AML-193 (cell line): ENCODE data around the gene CCDC179.

Experiments
- DNase-seq, 2 experiments: peaks; one replicate each; lab custom pipeline; 2025; lab: John Stamatoyannopoulos, UW

CCDC179 gene

DNA sequence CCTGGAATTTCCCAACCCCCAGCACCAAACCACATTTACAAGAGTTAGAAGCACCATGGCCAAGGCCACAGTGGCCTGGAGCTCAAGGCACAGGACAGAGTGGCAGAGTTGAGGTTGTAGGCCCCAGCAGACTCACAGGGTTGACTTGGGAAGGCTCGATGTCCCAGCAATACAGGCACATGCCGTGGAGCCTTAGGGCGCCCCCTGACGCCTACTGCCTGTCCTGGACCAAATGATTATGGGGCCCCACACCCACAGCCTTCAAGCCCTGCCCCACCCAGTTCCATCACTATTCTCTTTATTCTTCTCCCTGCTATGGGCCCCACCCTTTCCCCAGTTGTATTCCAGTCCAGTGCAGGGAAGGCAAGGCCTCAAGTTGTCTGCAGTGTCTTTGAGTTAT lies at the start of gene CCDC179:
Gene CCDC179, minus strand, starts transcription at position 234 of the 400 bp plus-strand sequence. Its CDS starts 53 bp downstream, at position 181.
- no peak for DNase-seq

DNA sequence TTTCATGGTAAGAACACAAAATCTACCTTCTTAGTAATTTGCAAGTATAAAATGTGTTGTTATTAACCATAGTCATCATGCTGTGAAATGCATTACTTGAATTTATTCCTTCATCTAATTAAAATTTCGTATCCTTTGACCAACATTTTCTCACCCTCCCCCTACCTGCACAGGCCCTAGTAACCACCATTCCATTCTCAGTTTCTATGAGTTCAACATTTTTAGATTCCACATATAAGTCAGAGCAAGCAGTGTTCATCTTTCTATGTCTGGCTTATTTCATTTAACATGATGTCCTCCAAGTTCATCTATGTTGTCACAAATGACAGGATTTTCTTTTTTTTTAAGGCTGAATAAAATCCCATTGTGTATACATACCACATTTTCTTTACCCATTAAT lies 43.5 kb upstream of the CCDC179 start:
- no peak for DNase-seq

DNA sequence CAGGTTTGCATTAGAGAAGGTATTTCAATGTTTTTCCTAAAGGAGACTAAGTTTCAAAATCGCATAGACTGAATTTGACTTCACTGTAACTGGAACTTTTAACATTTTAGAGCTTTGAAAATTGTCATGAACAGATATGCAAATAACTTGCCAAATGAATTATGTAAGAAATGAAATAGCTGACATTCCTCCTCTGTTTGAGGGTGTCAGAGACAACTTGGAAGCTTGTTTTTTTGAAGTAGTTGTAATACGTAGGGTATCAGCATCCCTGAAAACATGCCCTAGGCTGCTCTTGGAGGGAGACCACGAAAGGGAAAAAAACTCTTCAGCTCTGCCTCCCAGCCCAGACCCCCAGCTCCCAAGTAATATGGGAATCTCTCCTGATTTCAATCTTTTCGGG lies 41.3 kb upstream of the CCDC179 start:
- DNase-seq, result no peak

- no peak for DNase-seq
Observed at GRCh38 chr11:22900764-22901486, 40.7 kb upstream of the CCDC179 start.

GRCh38 chr11:22898036-22898435 lies 37.8 kb upstream of the CCDC179 start:
- no peak for DNase-seq

GRCh38 chr11:22890227-22890626 lies 30.0 kb upstream of the CCDC179 start:
- DNase-seq, result no peak

- DNase-seq, result no peak
Observed at GRCh38 chr11:22884217-22884616, 23.9 kb upstream of the CCDC179 start.

DNA sequence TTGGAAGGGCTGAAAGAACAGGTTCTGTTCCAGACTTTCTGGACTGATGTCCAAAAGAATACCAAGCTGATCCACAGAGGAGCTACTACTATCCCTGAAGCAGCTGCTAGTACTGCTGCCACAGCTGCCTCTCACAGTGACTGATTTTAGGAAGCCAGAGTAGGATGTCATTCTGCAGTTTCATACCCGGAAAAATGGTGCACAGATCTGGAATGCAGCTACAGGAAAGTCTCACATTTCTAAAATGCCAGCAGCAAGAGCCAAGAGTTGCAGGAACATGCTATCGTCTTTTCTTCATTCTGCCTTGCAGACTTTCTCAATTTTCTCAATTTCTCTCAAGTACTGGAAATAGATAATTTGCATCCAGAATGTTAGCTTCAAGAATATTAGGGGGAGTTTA lies 19.4 kb upstream of the CCDC179 start:
- DNase-seq, result no peak

DNA sequence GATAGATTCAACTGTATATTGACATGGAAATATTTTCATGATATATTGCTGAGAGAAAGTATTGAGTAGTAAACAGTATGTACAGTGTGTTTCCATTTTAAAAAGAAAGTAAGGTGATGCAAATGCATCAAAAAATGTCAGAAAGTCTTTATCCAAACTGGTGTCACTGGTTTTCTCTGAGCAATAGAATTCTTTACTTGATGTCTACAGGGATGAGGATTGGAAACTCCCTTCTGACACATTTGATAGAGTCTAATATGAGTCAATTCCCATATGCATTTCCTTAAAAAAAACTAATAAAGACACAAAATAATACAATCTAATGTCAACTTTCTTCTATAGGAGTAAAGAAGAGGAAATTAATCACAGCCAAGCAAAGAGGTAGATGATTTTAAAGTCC lies 18.3 kb upstream of the CCDC179 start:
- DNase-seq, result no peak

DNA sequence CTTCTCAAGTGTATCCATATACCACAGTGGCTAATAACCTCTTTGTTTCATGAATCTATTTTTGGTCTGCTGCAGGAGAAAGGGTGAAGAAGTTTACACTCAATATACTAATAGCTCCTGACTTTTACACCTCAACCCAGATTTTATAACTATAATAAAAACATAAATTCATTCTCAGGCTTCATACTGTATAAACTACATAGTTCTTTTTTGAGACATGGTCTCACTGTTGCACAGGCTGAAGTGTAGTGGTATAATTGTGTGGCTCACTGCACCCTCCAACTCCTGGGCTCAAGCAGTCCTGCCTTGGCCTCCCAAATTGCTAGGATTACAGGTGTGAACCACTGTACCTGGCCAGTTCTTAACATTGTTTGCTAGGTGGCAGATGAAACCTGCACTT lies 17.8 kb upstream of the CCDC179 start:
- no peak for DNase-seq

DNA sequence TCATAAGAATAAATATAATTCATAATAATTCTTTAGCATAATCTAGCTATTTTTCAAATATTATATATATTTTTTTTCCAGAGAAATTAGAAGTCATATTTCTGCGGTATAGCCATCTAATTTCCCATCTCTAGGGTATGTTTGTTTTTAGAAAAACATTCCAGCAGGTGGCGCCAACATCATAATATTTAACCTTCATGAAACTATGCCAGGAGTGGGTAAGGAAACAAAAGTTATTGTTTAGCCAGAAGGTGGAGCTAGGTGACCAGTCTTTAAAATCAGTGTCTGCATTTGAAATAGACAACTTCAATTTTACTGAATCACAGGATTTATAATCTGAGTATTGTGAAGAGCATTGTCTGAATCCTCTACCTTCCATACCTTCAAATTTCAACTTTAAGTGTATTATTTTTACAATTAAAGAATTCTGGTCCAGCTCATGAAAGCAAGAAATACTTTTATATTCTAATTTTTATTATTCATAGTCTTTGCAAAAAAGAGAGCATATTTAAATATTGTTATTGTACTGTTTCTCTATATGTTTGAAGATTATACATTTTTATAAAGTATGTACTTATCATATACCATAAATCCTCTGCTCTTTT lies 15.7 kb upstream of the CCDC179 start:
- DNase-seq, result peak; percentile 86 to 87

GRCh38 chr11:22869325-22869724 lies 9.1 kb upstream of the CCDC179 start:
- no peak for DNase-seq

DNA sequence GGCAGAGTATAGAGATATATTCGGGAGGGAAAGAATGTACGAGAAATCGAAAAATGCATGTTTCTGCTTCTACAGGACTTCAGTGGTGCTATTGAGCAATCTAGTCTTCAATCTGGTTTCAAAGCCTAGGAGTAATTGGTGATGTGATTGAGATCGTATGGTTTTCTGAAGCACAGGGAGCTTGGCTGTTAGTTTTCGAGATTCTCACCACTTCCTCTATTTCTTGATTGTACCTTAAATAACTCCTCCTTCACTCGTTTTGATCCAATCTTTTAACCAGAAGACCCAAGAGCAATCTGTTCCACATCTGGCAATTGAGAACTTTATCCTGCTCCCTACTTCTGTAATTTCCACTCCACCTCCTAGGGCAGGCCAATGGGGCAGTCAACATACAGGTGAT lies 518 bp downstream of the CCDC179 start:
- DNase-seq, result no peak

GRCh38 chr11:22851477-22851876 lies 8.8 kb downstream of the CCDC179 start:
- DNase-seq, result no peak

- no peak for DNase-seq
Observed at GRCh38 chr11:22846726-22847125, 13.5 kb downstream of the CCDC179 start.

DNA sequence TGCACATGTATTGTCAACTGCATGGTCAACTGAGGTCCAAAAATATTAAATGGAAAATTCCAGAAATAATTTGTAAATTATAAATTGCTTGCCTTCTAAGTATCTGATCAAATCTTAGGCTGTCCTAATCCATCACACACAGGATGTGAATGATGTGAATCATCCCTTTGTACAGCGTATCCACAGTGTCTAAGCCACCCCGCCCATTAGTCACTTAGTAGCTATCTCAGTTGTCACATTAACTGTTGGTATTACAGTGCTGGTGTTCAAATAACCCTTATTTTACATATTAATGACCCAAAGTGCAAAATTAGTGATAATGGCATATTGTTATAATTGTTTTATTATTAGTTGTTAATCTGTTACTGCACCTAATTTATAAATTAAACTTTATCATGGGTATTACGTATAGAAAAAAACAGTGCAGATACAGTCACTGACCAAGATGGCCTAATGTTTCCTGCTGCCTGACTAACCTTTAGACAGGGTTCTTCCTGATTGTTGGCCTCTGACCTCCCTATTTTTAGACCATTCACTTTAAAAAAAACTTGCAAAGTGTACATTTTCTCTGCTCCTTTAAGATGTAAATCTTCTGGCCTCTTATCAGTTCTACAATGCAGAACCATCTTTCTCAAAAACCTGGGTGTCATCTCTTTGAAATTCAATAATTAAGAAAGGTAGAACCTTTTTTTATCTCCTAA lies 27.8 kb downstream of the CCDC179 start:
- no peak for DNase-seq

- DNase-seq, result no peak
Observed at GRCh38 chr11:22830082-22830414, 30.2 kb downstream of the CCDC179 start.

- DNase-seq, result peak; percentile 81 to 84
Observed at GRCh38 chr11:22829231-22830081, 30.8 kb downstream of the CCDC179 start, which contains the start of gene SVIP. Gene SVIP (minus strand): TSS chr11:22829801. CDS start chr11:22829748, 53 bp downstream.

DNA sequence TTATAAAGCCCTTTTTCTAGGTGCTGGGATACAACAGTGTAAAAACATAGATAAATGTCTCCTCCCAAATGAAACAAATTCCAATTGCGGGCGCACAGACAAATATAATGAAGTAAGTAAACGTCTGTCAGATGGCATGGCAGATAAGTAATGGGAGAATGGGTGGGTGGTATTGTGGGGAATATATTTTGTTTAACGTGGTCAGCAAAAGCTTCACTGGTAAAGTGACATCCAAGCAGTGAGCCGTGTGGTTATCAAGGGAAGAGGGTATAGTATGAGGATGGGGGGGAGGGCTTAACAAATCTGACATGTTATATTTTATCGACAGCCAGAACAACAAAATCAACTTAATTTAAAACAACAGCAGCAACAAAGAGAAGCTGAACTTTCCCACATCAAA lies 31.9 kb downstream of the CCDC179 start:
- DNase-seq, result peak in 1 of 2 experiments; percentile 8

DNA sequence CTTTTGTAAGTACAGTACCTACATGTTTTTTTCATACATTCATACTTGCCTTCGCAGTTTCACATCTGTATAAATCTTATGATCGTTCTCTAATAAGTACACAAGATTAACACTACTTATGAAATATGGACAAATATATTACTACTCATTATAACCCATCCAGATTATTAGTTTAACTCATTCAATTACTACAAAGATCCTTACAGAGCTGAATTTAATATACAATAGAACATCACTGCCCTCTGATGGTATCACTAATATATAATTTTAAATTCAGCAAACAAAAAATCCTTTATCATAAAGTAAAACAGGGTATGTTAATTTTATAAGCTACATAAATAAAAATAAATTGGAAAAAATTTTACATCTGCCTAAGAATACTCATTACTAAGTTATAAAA lies 38.1 kb downstream of the CCDC179 start:
- no peak for DNase-seq

DNA sequence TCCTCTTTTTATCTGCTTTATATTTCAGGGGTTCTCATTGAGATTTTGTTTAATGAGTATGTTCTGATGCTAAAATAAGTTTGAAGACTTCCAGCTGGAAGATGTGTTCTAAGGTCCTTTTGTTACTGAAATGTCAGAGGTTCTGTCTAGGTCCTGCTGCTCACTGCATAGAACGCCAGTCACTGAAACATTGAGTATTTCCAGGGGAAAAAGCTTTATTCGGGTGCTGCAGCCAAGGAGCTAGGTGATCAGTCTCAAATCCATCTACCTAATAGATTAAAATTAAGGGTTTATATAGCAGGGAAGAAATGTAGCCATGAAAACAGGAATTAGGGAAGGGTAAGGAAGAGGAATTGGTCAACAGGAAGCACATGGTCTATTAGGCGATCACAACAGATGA lies 50.4 kb downstream of the CCDC179 start:
- no peak for DNase-seq

GRCh38 chr11:22808571-22809197 lies 51.6 kb downstream of the CCDC179 start:
- DNase-seq, result no peak
